Choroid plexus epithelial cell (primary cell): ENCODE results near the gene PBLD.

Experiments
- DNase-seq: peaks from one replicate; pipeline ENCODE4 v3.0.0-alpha.2; 2010; ENCODE audit warnings: low read depth
- H3K4me3 ChIP-seq: 2 replicates; pipeline ENCODE4 v1.5.1; 2011; ENCODE audit warnings: low read depth, mild to moderate bottlenecking, control low read depth, low read length, moderate library complexity
- TF ChIP-seq, protein P1 (sequence below): conservative IDR thresholded peaks from 2 replicates; pipeline ENCODE4 v1.5.1; 2011; ENCODE audit warnings: low read depth, mild to moderate bottlenecking, control low read depth, inconsistent platforms, low read length, moderate library complexity

Gene PBLD

DNA sequence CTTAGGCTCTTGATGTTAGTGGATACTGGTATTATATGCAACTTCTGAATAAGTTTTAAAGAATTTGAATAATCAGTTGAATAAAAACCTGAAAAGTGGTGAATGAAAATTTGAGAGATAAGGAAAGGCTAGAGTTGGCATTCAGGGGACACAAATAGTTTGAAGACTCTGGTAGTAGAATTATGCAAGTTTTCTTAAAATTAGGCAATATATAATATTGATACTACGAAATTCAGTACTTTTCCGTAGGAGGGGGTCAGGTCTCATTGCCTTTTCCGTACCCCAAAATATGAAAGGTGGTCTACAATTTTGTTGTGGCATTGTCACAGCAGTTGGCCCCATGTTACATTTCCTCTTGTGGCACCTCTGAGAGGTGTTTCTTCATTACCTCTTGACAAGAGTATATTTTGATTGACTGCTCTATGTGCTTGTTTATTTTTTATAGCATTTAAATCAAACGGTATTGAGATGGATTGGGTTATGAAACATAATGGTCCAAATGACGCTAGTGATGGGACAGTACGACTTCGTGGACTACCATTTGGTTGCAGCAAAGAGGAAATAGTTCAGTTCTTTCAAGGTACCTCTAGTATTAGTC lies 4.1 kb upstream of the PBLD start:
- H3K4me3 ChIP-seq, result no peak overlapping the region
- DNase-seq, result no peak
- TF ChIP-seq, protein P1, sequence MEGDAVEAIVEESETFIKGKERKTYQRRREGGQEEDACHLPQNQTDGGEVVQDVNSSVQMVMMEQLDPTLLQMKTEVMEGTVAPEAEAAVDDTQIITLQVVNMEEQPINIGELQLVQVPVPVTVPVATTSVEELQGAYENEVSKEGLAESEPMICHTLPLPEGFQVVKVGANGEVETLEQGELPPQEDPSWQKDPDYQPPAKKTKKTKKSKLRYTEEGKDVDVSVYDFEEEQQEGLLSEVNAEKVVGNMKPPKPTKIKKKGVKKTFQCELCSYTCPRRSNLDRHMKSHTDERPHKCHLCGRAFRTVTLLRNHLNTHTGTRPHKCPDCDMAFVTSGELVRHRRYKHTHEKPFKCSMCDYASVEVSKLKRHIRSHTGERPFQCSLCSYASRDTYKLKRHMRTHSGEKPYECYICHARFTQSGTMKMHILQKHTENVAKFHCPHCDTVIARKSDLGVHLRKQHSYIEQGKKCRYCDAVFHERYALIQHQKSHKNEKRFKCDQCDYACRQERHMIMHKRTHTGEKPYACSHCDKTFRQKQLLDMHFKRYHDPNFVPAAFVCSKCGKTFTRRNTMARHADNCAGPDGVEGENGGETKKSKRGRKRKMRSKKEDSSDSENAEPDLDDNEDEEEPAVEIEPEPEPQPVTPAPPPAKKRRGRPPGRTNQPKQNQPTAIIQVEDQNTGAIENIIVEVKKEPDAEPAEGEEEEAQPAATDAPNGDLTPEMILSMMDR, result no peak

DNA sequence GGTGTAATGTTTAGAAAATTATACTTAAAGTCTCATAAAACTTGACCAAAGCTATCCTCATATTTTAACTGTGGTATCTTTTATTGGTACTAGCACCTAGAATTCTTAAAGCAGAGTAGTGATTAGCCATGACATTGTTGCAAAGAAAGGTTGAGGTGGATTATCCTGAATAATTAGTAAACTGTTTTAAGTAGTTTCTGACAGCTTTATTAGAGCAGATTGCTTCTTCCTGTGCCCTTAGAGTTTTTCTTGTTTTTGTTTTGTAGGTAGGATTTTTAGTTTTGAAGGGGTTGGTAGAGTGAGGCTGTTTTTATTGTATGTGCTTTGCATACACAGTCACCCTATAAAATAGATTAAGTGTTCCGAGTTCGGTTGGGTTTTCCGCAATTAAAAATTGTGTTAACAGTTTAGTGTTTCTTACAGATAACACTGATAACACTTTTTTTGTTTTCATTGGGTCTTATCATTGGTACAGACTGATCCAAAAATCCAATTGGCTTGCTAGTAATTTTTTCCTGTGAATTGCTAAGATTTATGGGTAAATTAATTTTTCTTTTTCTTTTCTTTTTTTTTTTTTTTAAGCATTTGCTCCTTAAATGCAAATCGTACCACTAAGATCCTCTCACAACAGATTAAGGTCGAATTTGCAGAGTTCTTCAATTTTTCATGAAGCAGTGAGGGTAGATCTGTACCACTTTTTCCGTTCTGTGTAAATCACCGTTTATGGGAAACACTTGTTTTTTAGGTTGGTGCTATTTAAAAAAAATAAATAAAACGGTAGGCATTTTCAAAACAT lies 2.1 kb upstream of the PBLD start:
- H3K4me3 ChIP-seq, result peak overlapping the region; percentile 93
- TF ChIP-seq, protein P1, result no peak
- DNase-seq, result no peak

DNA sequence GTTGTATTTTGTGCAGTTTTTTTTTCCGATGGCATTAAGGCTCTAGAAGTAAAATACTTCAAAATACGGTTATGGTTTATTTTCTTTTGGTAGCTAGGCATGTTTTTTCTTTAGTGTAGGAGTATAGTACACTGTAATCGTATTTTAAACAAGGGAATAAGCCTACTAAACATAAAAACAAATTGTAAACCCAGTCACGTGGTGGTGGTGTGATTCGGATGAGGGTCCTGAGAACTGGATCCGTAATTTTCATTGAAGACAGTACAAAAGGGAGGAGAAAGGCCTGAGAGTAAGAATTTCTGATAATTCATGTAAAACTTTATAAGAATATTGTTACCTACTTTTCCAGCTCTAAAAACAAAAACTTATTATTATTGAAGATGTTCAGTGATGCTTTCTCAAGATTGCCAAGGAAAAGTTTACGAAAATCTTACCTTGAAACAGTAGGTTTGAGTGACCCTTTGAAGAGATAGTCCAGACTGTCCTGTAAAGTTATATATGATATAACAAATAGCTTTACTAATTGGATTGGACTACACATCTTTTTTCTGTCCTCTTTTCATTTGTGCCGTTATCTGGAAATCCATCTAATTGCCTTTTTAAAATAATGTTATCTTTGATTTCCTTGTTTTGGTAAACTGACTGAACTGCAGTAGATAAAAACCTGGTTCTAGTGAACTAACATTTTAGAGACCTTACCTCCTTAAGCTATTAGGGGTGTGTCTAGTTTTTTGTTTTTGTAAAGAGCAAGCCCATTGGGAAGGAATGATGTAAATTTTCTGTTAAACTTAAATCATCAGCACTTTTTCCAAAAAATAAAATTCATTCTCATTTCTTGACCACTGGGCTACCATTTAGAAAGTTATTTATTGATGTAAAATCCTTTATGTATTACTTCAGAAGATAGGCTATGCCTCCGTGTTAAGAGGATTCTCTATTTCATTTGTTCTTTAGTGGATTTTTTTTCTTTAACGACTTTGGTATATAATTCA lies 1.0 kb upstream of the PBLD start:
- TF ChIP-seq, protein P1, result no peak
- DNase-seq, result no peak

DNA sequence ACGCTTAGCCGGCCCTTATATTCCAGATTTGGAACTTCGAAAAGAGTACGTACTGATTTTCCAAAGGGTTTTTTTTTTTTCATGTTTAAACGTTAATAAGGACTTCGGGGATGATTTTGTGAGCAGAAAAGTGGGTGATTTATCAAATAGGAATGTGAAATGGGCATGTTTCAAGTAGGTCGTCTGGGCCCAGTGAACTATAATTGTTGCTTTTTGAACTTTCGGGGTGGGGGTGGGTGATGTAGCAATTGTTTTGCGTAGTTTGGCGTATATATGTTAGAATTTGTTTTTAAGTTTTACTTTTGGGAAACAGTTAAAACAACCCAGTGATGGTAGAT lies 299 bp upstream of the PBLD start:
- DNase-seq, result no peak
- peak overlapping the region; percentile 93 for H3K4me3 ChIP-seq
- TF ChIP-seq, protein P1, result no peak

More for the DNA sequence above, 1.0 kb upstream of the PBLD start:
- H3K4me3 ChIP-seq, result peak overlapping the region; percentile 93

DNA sequence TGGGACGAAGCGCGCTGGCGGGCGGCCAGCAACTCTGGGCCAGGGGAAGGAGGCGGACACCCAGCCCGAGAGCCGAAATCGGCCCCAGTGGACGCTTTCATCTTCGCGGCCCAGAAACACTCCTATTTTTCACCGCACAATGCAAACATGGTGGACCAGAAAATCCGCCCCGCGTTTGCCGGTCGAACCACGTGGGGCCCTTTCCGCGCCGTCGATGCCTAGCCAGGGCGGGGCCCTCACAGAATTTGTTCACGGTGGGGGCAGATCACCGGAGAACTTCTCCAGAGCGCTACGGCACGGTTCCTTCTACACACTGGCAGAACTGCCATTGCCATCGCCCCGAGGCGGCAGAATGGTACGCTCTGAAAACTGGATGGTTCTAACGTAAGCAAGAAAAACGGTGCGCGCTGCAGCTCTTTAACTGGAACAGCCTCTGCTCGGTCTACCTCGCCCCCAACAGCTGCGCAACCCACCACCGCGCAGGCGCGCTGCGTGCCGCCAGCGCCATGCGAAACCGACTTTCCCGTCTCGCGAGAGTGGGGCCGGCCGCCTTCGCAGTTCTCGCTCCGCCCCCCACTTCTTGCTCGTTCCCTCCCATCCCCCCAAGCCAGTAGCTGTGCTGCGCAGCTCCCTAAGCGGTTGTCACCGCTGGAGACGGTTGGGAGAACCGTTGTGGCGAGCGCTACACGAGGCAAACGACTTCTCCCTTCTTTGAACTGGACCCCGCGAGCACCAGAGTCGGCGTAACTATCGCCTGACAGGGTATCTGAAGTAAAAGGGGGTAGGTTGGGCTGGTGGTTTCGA lies 1.1 kb downstream of the PBLD start, which contains the start of gene HNRNPH3:
HNRNPH3 (plus strand) TSS at position 610 of the 804 bp plus-strand sequence. CDS start 5,158 bp downstream, outside the sequence.
- TF ChIP-seq, protein P1, result no peak
- DNase-seq, result peak; percentile 99
- peak within 1 kb of the TSS; percentile 93 for H3K4me3 ChIP-seq

DNA sequence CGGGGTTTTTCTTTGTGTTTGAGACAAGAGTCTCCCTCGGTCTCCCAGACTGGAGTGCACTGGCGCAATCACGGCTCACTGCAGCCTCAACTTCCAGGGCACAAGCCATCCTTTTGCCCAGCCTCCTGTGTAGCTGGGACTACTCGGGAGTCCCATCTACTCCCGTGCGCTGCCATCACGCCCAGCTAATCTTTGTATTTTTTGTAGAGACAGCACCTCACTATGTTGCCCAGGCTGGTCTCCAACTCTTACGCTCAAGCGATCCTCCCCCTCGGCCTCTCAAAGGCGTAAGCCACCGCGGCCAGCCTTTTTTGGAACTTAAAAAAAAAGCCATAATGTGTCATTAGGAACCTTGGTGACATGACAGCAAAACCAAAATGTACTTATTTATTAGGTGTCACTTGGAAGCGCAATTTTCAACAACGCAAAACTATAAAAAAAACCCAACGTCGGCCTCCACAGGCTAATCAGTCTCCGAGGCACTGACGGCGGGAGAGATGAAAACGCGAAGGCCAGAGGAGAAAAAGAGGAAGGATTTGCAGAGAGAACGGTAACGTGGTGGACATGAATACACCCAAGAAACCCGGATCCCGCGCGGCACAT lies 1.8 kb downstream of the PBLD start:
- peak; percentile 30 for DNase-seq
- TF ChIP-seq, protein P1, result no peak
- H3K4me3 ChIP-seq, result peak overlapping the region; percentile 93
